Gastroesophageal sphincter (tissue), 3 donors: ENCODE data around the gene RAN.

Experiments used
- CTCF ChIP-seq, 4 experiments: fragments of 200-600 bp in 2 of 4; fragments of 450-650 bp in 2 of 4; sonication (generic) in 1 of 4; IDR thresholded peaks; one replicate each; pipeline ENCODE4 v1.5.1; 2017 to 2019; ENCODE audit warnings: antibody characterized with exemption in 4 of 4, mild to moderate bottlenecking in 2 of 4, moderate library complexity in 2 of 4
- EP300 ChIP-seq: sonication (generic); formaldehyde crosslinking; IDR thresholded peaks from one replicate; pipeline ENCODE4 v1.6.1; 2017; ENCODE audit warnings: antibody characterized with exemption, mild to moderate bottlenecking

- TF ChIP-seq EP300: no peak
- TF ChIP-seq CTCF (IDR thresholded peaks at IDR 0.05): no peak
Observed at GRCh38 chr12:130878193-130879185, 6.6 kb downstream of the RAN start.
